Mesendoderm (in vitro differentiated cells): ENCODE data around the gene ZNF831.

Source experiments
- DNase-seq: peaks from one replicate; pipeline ENCODE4 v3.0.0; 2013
- H2AK5ac ChIP-seq: 2 replicates; pipeline ENCODE4 v1.6.1; 2013; ENCODE audit warnings: low read length, inconsistent platforms
- H2BK120ac ChIP-seq: 2 replicates; pipeline ENCODE4 v1.6.1; 2013; ENCODE audit warnings: low read depth, mild to moderate bottlenecking, low read length, moderate library complexity, mixed read lengths
- H2BK15ac ChIP-seq: replicated peaks from 2 replicates; pipeline ENCODE4 v1.6.1; 2013; ENCODE audit warnings: low read depth, mild to moderate bottlenecking, moderate library complexity
- H2BK5ac ChIP-seq: 2 replicates; pipeline ENCODE4 v1.6.1; 2013; ENCODE audit warnings: low read length, inconsistent platforms
- H3K18ac ChIP-seq: 2 replicates; pipeline ENCODE4 v1.6.1; 2013; ENCODE audit warnings: mild to moderate bottlenecking, low read length, mixed read lengths
- H3K23ac ChIP-seq: one replicate; pipeline ENCODE4 v1.6.1; 2013; ENCODE audit warnings: low read length
- H3K27ac ChIP-seq: 2 replicates; pipeline ENCODE4 v1.5.1; 2013; ENCODE audit warnings: low read depth, mild to moderate bottlenecking, inconsistent platforms, low read length, moderate library complexity
- H3K27me3 ChIP-seq: 2 replicates; pipeline ENCODE4 v1.6.1; 2013; ENCODE audit warnings: low read length, control low read depth, mild to moderate bottlenecking, inconsistent platforms; ENCODE audit not compliant: insufficient read depth, poor library complexity
- H3K36me3 ChIP-seq: 2 replicates; pipeline ENCODE4 v1.6.1; 2013; ENCODE audit warnings: low read length, inconsistent platforms; ENCODE audit not compliant: control insufficient read depth, insufficient read depth
- H3K4ac ChIP-seq: one replicate; pipeline ENCODE4 v1.6.1; 2013; ENCODE audit warnings: low read depth, mild to moderate bottlenecking, low read length, moderate library complexity
- H3K4me1 ChIP-seq: 2 replicates; pipeline ENCODE4 v1.6.1; 2013; ENCODE audit warnings: low read depth, low read length, inconsistent platforms; ENCODE audit not compliant: control insufficient read depth
- H3K4me2 ChIP-seq: 2 replicates; pipeline ENCODE4 v1.6.1; 2013; ENCODE audit warnings: low read length
- H3K4me3 ChIP-seq: 2 replicates; pipeline ENCODE4 v1.5.1; 2013; ENCODE audit warnings: mild to moderate bottlenecking, low read length
- H3K56ac ChIP-seq: one replicate; pipeline ENCODE4 v1.6.1; 2013; ENCODE audit warnings: low read length
- H3K79me1 ChIP-seq: 2 replicates; pipeline ENCODE4 v1.6.1; 2013; ENCODE audit warnings: low read length, inconsistent platforms
- H3K79me2 ChIP-seq: 2 replicates; pipeline ENCODE4 v1.6.1; 2013; ENCODE audit warnings: mild to moderate bottlenecking, low read length; ENCODE audit not compliant: control insufficient read depth, insufficient read depth
- H3K9ac ChIP-seq: 2 replicates; pipeline ENCODE4 v1.6.1; 2013; ENCODE audit warnings: low read length, inconsistent platforms
- H4K5ac ChIP-seq: one replicate; pipeline ENCODE4 v1.6.1; 2013; ENCODE audit warnings: low read length
- H4K8ac ChIP-seq: one replicate; pipeline ENCODE4 v1.6.1; 2013; ENCODE audit warnings: low read depth, mild to moderate bottlenecking, control low read depth, low read length, moderate library complexity
- WGBS: extraction: QIAGEN DNeasy Blood & Tissue Kit; methylation state at CpG from one replicate; pipeline ENCODE4 v1.1.7; 2013; ENCODE audit warnings: low lambda C conversion rate, missing lambda C conversion rate; ENCODE audit not compliant: insufficient coverage; ENCODE audit errors: extremely low coverage; 5-methylcytosine and 5-hydroxymethylcytosine counted together

Gene ZNF831

DNA sequence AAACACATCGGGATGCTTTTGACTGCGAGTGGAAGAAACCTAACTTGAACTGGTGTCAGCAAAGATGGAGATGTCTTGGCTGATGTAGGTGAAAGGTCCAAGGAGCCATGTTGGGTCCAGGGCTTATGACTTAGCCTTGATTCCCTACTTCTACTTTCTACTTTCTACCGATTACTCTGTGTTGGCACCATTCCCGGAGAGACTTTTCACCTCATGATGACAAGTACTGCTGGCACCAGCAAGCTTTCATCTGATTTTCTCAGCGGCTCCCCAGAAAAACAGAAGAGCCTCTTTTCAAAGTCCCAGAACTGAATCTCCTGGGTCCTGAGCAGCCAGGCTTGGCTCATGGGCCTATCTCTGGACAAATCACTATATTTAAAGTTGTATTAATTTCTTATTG lies 131.9 kb downstream of the ZNF831 start:
- Histone ChIP-seq H3K56ac (no peak overlapping the region), H2BK120ac (no peak overlapping the region), H2BK15ac (no peak overlapping the region), H3K4me2 (no peak overlapping the region), H2BK5ac (no peak overlapping the region), H3K27ac (no peak overlapping the region), H3K23ac (no peak overlapping the region), H3K36me3 (no peaks in the 10 kb centered on the region), H3K79me2 (no peaks in the 10 kb centered on the region), H4K5ac (no peak overlapping the region), H3K4me3 (no peak overlapping the region), H4K8ac (no peak overlapping the region), H3K79me1 (no peaks in the 10 kb centered on the region), H3K4ac (no peak overlapping the region), H3K18ac (no peak overlapping the region), H3K9ac (no peak overlapping the region), H3K27me3 (peaks cover 8% of the 10 kb centered on the region), H2AK5ac (no peak overlapping the region), H3K4me1 (no peaks in the 10 kb centered on the region)
- DNase-seq = no peak
- WGBS = no CpG with 5 or more reads among the region's 5 CpGs

DNA sequence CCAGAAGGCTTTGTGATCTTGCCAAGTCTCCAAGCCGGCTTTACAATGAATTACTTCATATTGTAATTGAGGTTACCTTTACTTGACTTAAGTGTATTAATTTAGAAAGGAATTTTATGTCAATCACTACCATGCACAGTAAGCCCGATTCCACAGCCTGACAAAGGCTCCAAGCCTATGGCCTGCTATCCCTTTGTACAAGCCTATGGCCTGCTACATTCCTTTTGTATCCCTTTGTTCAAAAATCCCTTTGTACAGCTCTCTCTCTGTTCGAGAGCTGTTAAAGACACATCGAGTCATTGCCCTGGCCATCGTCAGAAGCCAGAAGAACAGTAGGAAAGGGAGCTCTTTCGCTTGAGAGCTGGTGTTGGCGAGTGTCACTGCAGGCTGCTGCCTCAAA lies 134.1 kb downstream of the ZNF831 start:
- H4K8ac ChIP-seq = no peak overlapping the region

DNA sequence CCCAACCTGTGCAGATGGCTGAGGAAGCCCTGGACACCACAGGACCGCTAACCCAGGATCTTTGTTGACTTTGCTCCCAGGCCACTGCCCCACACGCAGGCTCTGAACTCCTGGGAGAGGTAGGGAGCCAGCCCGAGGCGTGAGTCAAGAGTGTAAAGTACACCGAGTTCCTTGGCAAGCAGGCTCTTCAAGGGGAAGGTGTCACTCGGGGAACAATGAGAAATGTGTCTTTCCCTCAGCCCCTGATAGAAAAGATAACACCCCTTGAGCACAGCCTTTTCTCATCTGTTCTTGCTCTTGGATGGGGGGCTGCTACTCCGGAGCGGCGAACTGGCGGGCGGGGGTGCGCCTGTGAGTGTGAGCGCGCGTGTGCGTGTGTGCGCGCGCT lies 136.3 kb downstream of the ZNF831 start:
- no peak overlapping the region for H3K4me3 ChIP-seq
- peak; percentile 42 for DNase-seq
- H3K4me1 ChIP-seq = no peaks in the 10 kb centered on the region
- no peak overlapping the region for H3K4me2 ChIP-seq
- H4K8ac ChIP-seq = no peak overlapping the region
- H2AK5ac ChIP-seq = no peak overlapping the region
- H3K27me3 ChIP-seq = peaks cover 34% of the 10 kb centered on the region
- H3K9ac ChIP-seq = no peak overlapping the region
- H2BK5ac ChIP-seq = no peak overlapping the region
- no peak overlapping the region for H2BK15ac ChIP-seq
- H3K27ac ChIP-seq = no peak overlapping the region
- no peaks in the 10 kb centered on the region for H3K36me3 ChIP-seq
- no peaks in the 10 kb centered on the region for H3K79me2 ChIP-seq
- H3K56ac ChIP-seq = no peak overlapping the region
- no peaks in the 10 kb centered on the region for H3K79me1 ChIP-seq
- H3K23ac ChIP-seq = no peak overlapping the region
- no peak overlapping the region for H4K5ac ChIP-seq
- H3K18ac ChIP-seq = no peak overlapping the region
- H3K4ac ChIP-seq = no peak overlapping the region
- no peak overlapping the region for H2BK120ac ChIP-seq
- WGBS = no CpG with 5 or more reads among the region's 19 CpGs

More for the DNA sequence above, 134.1 kb downstream of the ZNF831 start:
- no CpG with 5 or more reads among the region's 7 CpGs for WGBS
- no peak overlapping the region for H3K4me2 ChIP-seq
- H3K4me1 ChIP-seq = no peaks in the 10 kb centered on the region
- H3K79me2 ChIP-seq = no peaks in the 10 kb centered on the region
- H2BK15ac ChIP-seq = no peak overlapping the region
- no peak overlapping the region for H2BK5ac ChIP-seq
- no peak overlapping the region for H3K4ac ChIP-seq
- H3K4me3 ChIP-seq = no peak overlapping the region
- no peaks in the 10 kb centered on the region for H3K79me1 ChIP-seq
- no peak overlapping the region for H4K5ac ChIP-seq
- H3K27ac ChIP-seq = no peak overlapping the region
- no peak overlapping the region for H3K18ac ChIP-seq
- no peaks in the 10 kb centered on the region for H3K36me3 ChIP-seq
- no peak overlapping the region for H3K23ac ChIP-seq
- H2BK120ac ChIP-seq = no peak overlapping the region
- H3K9ac ChIP-seq = no peak overlapping the region
- no peak for DNase-seq
- H2AK5ac ChIP-seq = no peak overlapping the region
- no peak overlapping the region for H3K56ac ChIP-seq
- H3K27me3 ChIP-seq = peaks cover 27% of the 10 kb centered on the region

DNA sequence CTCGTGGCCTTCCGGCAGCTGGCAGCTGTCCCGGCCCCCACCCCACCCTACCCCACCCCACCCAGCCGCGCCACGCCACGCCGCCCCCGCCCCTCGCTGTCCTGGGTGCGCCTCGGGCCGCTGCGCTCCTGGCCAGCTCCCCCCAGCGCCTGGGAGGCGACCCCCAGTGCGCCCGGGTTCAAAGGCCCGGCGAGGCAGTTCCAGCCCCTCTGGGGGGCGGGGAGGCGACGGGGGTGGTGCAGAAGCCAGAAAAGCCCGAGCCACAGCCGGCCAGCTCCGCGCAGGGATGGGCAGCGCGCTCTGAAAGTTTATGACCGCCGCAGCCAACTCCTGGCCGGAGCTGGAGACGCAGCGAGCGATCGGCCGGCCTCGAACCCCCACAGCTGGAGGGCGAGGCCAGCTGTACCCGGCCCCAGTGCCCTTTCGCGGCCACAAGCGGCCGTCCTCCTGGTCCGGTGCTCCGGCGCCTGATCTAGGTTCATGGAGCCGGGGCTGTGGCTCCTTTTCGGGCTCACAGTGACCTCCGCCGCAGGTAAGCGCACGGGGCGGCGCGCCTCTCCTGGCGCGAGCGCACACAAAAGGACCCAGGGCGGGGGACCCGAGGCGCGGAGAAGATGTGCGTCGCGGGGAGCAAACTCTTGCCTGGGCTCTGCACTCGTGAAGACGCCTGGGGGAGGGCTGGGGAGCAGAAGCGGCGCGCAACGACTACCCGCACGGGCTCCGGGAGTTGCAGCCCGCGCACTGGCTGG lies 136.9 kb downstream of the ZNF831 start, which contains the start of gene EDN3:
Gene EDN3 (plus strand): TSS at position 279 of the 749 bp plus-strand sequence. CDS start 202 bp downstream, at position 481.
- no peak for DNase-seq
- no peak within 1 kb of the TSS for H3K4ac ChIP-seq
- WGBS = no CpG with 5 or more reads among the region's 77 CpGs

DNA sequence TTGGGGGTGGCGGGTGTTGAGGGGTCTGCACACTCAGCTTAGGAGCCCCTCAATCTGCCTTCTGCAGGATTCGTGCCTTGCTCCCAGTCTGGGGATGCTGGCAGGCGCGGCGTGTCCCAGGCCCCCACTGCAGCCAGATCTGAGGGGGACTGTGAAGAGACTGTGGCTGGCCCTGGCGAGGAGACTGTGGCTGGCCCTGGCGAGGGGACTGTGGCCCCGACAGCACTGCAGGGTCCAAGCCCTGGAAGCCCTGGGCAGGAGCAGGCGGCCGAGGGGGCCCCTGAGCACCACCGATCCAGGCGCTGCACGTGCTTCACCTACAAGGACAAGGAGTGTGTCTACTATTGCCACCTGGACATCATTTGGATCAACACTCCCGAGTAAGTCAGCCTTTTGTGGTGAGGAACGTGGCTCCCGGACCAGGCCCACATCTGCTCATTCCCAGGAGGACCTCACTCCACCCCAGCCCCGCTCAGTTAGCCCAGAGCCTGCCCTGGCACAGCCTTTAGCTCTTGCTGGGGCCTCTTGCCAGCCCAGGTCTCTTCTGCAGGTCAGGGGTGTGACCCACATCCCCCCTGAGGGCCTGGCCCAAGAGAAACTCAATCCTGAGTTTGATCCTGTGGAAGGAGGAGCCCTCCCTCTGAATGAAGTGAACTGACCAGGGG lies 137.9 kb downstream of the ZNF831 start:
- H4K5ac ChIP-seq = no peak overlapping the region
- WGBS = no CpG with 5 or more reads among the region's 17 CpGs
- no peak overlapping the region for H3K9ac ChIP-seq
- H3K4ac ChIP-seq = no peak overlapping the region
- no peak overlapping the region for H2BK15ac ChIP-seq
- no peak overlapping the region for H2BK5ac ChIP-seq
- H3K27ac ChIP-seq = no peak overlapping the region
- no peak overlapping the region for H3K18ac ChIP-seq
- H3K56ac ChIP-seq = no peak overlapping the region
- H4K8ac ChIP-seq = no peak overlapping the region
- no peak overlapping the region for H3K4me3 ChIP-seq
- H2AK5ac ChIP-seq = no peak overlapping the region
- no peaks in the 10 kb centered on the region for H3K79me2 ChIP-seq
- H3K4me1 ChIP-seq = no peaks in the 10 kb centered on the region
- H3K4me2 ChIP-seq = no peak overlapping the region
- H3K79me1 ChIP-seq = no peaks in the 10 kb centered on the region
- no peak overlapping the region for H2BK120ac ChIP-seq
- no peak for DNase-seq
- no peak overlapping the region for H3K23ac ChIP-seq
- H3K27me3 ChIP-seq = peaks cover 34% of the 10 kb centered on the region
- no peaks in the 10 kb centered on the region for H3K36me3 ChIP-seq

More for the DNA sequence above, 136.9 kb downstream of the ZNF831 start, which contains the start of gene EDN3:
- Histone ChIP-seq H3K36me3 (no peaks in the 10 kb centered on the region), H4K5ac (no peak within 1 kb of the TSS), H3K23ac (no peak within 1 kb of the TSS), H3K56ac (peak within 1 kb of the TSS; percentile 56), H2BK120ac (no peak within 1 kb of the TSS), H3K79me1 (no peaks in the 10 kb centered on the region), H3K4me2 (peak within 1 kb of the TSS; percentile 59), H3K4me1 (no peaks in the 10 kb centered on the region), H3K9ac (peak within 1 kb of the TSS; percentile 13), H3K18ac (no peak within 1 kb of the TSS), H2AK5ac (no peak within 1 kb of the TSS), H2BK15ac (no peak within 1 kb of the TSS), H3K27me3 (peaks cover 34% of the 10 kb centered on the region), H3K4me3 (no peak within 1 kb of the TSS), H2BK5ac (no peak within 1 kb of the TSS), H3K27ac (no peak within 1 kb of the TSS), H4K8ac (no peak within 1 kb of the TSS), H3K79me2 (no peaks in the 10 kb centered on the region)
